Lower lobe of right lung (tissue), 2 donors: ENCODE data around the gene CAPZB. TPM values are rescaled to one million over a fixed set of nuclear protein-coding genes. Genes with fewer than 3 reads are reported as not detected.

Experiments
- ATAC-seq, 2 donors: fragments of 200-7000 bp; cut with Tn5 transposase; one replicate each; pipeline ENCODE4 v1.9.1; 2020 to 2022; ENCODE audit warnings: mild to moderate bottlenecking in 2 of 2, moderate library complexity in 2 of 2
- DNase-seq: peaks from one replicate; pipeline ENCODE4 v3.0.0-alpha.2; 2020
- H3K27ac ChIP-seq: fragments of 200-600 bp; one replicate; pipeline ENCODE4 v1.8.0; 2022
- H3K27me3 ChIP-seq: fragments of 200-600 bp; one replicate; pipeline ENCODE4 v1.8.0; 2022; ENCODE audit warnings: low read depth
- H3K36me3 ChIP-seq: fragments of 200-600 bp; one replicate; pipeline ENCODE4 v1.8.0; 2022; ENCODE audit warnings: mild to moderate bottlenecking
- H3K4me1 ChIP-seq: fragments of 200-600 bp; one replicate; pipeline ENCODE4 v1.8.0; 2022
- H3K4me3 ChIP-seq: fragments of 200-600 bp; one replicate; pipeline ENCODE4 v1.8.0; 2022; ENCODE audit warnings: mild to moderate bottlenecking
- H3K9me3 ChIP-seq: fragments of 200-600 bp; one replicate; pipeline ENCODE4 v1.8.0; 2022
- CTCF ChIP-seq: fragments of 200-600 bp; IDR thresholded peaks from one replicate; pipeline ENCODE4 v1.8.0; 2022; ENCODE audit warnings: antibody characterized with exemption, mild to moderate bottlenecking
- intact Hi-C: fragments of 100-400 bp; cut with DNase I; formaldehyde crosslinking; loops from one replicate; pipeline ENCODE4 v1.11.0; 2022
- total RNA-seq: library from RNA; stranded (reverse); fragmentation: NEBNext Ultra II Directional; extraction: Animal tissue kit (Norgen Biotek cat#: 25700); gene quantifications from one replicate; pipeline ENCODE4 v1.2.1, GENCODE V29; 2021
- donor health status: DM: no; HTN: yes; CAD: no; lungs with severe emphysema.

Gene CAPZB
- total RNA-seq, 1 donor from 2014 or later, result 236 TPM

DNA sequence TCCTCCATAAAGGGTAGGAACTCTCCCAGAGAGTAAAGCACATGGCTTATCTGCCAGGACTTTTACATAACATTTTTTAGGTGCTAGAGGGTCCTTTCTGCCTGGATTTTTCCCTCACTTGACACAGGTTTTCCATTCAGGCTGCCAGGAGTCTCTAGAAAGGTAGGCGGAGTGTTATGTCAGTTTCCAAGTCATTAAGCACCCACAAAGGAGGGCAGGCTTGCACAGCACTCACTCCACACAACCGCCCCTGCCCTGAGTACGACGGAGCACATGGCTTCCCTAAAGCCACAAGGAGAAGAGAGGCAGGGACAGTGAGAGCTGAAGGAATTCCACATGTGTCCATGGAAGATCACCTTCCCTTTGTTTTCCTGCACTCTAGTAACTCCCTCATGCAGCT lies 55.7 kb downstream of the CAPZB start:
- Histone ChIP-seq H3K36me3 (no peaks in the 10 kb centered on the region), H3K4me3 (no peak overlapping the region), H3K27ac (peak overlapping the region; percentile 60), H3K9me3 (no peaks in the 10 kb centered on the region), H3K4me1 (peaks cover 86% of the 10 kb centered on the region), H3K27me3 (no peaks in the 10 kb centered on the region)
- intact Hi-C loops, result no loop called here
- no peak for TF ChIP-seq CTCF
- no peak for ATAC-seq
- no peak for DNase-seq

GRCh38 chr1:19427087-19427781 lies 58.1 kb downstream of the CAPZB start:
- Histone ChIP-seq H3K27ac (peak overlapping the region; percentile 56), H3K27me3 (no peaks in the 10 kb centered on the region), H3K9me3 (no peaks in the 10 kb centered on the region), H3K4me1 (peaks cover 88% of the 10 kb centered on the region), H3K4me3 (no peak overlapping the region), H3K36me3 (no peaks in the 10 kb centered on the region)
- no peak for DNase-seq
- intact Hi-C loops, result no loop called here
- peak in 1 of 2 donors; percentile 20 for ATAC-seq
- no peak for TF ChIP-seq CTCF

DNA sequence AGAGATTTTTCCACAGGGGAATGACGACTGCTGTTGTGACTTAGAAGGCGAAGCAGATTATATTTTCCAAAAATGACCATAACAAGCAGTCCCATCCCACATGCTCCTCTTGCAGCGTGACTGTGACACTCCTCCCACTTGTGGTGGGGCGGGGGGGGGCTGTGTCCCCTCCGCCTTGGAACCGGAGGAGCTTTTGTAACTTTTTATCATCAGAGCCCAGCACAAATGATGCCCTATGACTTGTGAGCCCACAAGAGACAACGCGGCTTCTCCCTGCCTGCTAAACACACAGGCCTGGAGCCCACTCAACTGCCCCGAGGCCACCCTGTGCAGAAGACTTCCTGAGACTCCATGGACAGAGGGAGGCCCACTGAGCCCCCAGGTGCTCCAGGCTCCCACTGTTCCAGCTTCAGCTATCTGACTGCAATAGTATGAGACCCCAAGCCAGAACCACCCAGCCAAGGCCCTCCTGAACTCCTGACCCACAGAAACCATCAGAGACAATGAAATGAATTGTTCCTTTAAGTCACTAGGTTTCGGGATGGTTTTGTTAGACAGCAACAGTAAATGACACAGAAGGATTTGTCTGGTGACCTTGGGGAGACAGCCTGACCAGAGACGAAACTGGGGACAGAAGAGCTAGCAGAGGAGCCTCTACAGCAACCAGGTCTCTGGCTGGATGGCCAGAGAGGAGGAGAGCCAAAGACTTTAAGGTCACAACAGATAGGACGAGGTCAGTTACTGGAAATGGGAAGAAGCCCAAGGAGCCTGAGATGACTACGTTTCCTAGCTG lies 58.8 kb downstream of the CAPZB start:
- intact Hi-C loops, result no loop called here
- ATAC-seq (peak in 1 of 2 donors; percentile 8), DNase-seq (no peak)
- TF ChIP-seq CTCF, result no peak
- peak overlapping the region; percentile 56 for H3K27ac ChIP-seq
- peaks cover 94% of the 10 kb centered on the region for H3K4me1 ChIP-seq
- no peaks in the 10 kb centered on the region for H3K36me3 ChIP-seq
- H3K9me3 ChIP-seq, result no peaks in the 10 kb centered on the region
- no peaks in the 10 kb centered on the region for H3K27me3 ChIP-seq
- H3K4me3 ChIP-seq, result no peak overlapping the region

- intact Hi-C loops, result no loop called here
Measured at GRCh38 chr1:19425646-19426239, 59.6 kb downstream of the CAPZB start.

More at GRCh38 chr1:19425646-19426239, 59.6 kb downstream of the CAPZB start:
- Histone ChIP-seq H3K27me3 (no peaks in the 10 kb centered on the region), H3K9me3 (no peaks in the 10 kb centered on the region), H3K36me3 (no peaks in the 10 kb centered on the region), H3K27ac (peak overlapping the region; percentile 61), H3K4me3 (no peak overlapping the region), H3K4me1 (peaks cover 97% of the 10 kb centered on the region)
- ATAC-seq, result peak; percentile 12 to 13
- no peak for DNase-seq
- no peak for TF ChIP-seq CTCF
